ENCODE results near the gene DTNB.

DNA sequence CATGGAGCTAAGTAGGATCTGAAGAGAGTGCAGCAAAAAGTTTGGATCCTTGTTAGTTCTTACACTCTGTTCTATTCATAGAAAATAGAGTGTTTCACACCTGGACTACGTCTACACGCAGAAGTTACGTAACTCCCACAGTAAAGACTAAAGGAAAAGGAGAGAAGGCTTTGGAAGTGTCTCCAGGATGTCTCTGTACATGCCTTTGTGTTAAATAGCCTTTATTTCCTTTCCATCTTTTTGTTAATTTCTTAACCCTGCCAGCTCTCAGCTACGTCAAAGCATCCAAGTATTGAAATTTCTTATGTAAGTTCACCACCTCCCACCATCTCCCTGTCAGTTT is 8.4 kb downstream of the DTNB start:
- no peak for TF ChIP-seq FOXP2 (optimal IDR thresholded peaks at IDR 0.05; ENCODE audit: borderline replicate concordance, extremely low read depth, extremely low read length, insufficient read depth)
- TF ChIP-seq, protein P1, sequence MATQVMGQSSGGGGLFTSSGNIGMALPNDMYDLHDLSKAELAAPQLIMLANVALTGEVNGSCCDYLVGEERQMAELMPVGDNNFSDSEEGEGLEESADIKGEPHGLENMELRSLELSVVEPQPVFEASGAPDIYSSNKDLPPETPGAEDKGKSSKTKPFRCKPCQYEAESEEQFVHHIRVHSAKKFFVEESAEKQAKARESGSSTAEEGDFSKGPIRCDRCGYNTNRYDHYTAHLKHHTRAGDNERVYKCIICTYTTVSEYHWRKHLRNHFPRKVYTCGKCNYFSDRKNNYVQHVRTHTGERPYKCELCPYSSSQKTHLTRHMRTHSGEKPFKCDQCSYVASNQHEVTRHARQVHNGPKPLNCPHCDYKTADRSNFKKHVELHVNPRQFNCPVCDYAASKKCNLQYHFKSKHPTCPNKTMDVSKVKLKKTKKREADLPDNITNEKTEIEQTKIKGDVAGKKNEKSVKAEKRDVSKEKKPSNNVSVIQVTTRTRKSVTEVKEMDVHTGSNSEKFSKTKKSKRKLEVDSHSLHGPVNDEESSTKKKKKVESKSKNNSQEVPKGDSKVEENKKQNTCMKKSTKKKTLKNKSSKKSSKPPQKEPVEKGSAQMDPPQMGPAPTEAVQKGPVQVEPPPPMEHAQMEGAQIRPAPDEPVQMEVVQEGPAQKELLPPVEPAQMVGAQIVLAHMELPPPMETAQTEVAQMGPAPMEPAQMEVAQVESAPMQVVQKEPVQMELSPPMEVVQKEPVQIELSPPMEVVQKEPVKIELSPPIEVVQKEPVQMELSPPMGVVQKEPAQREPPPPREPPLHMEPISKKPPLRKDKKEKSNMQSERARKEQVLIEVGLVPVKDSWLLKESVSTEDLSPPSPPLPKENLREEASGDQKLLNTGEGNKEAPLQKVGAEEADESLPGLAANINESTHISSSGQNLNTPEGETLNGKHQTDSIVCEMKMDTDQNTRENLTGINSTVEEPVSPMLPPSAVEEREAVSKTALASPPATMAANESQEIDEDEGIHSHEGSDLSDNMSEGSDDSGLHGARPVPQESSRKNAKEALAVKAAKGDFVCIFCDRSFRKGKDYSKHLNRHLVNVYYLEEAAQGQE (IDR thresholded peaks at IDR 0.05; ENCODE audit: insufficient read depth in 1 of 2, low read depth in 2 of 2, low read length in 2 of 2), result no peak

Data from PFSK-1 (cell line).